Measurements from ENCODE around the gene ING2. TPM values are rescaled to one million over a fixed set of nuclear protein-coding genes. Genes with fewer than 3 reads are reported as not detected.
"Not testable (repeated sequence)": the region's sequence is repeated elsewhere in the genome, so short reads cannot be mapped to it uniquely, and the experiment has no call there.

Gene ING2
- total RNA-seq, 1 donor from 2014 or later, result 12.2 TPM

- Mint-ChIP-seq H3K27me3 (ENCODE audit: unreplicated experiment) (peaks cover 2% of the 10 kb centered on the region), H3K4me1 (ENCODE audit: unreplicated experiment) (peaks cover 8% of the 10 kb centered on the region), H3K9me3 (ENCODE audit: unreplicated experiment) (peaks cover 9% of the 10 kb centered on the region), H3K27ac (ENCODE audit: unreplicated experiment) (no peak overlapping the region), H3K4me3 (ENCODE audit: unreplicated experiment) (no peak overlapping the region), H3K36me3 (ENCODE audit: low read depth, unreplicated experiment) (peaks cover 8% of the 10 kb centered on the region)
- TF ChIP-seq CTCF (IDR thresholded peaks at IDR 0.05; ENCODE audit: unreplicated experiment), result peak; percentile 97
- DNase-seq (ENCODE audit: low spot score), result peak; percentile 88
These were observed 32.7 kb upstream of the ING2 start for GRCh38 chr4:183471946-183472708.

GRCh38 chr4:183478123-183478522, 26.7 kb upstream of the ING2 start:
- no peak for TF ChIP-seq CTCF (IDR thresholded peaks at IDR 0.05; ENCODE audit: unreplicated experiment)
- Mint-ChIP-seq H3K4me1 (ENCODE audit: unreplicated experiment) (peaks cover 2% of the 10 kb centered on the region), H3K27ac (ENCODE audit: unreplicated experiment) (no peak overlapping the region), H3K9me3 (ENCODE audit: unreplicated experiment) (no peaks in the 10 kb centered on the region), H3K4me3 (ENCODE audit: unreplicated experiment) (no peak overlapping the region), H3K27me3 (ENCODE audit: unreplicated experiment) (no peaks in the 10 kb centered on the region), H3K36me3 (ENCODE audit: low read depth, unreplicated experiment) (no peaks in the 10 kb centered on the region)
- DNase-seq (ENCODE audit: low spot score), result no peak

- Mint-ChIP-seq H3K36me3 (ENCODE audit: low read depth, unreplicated experiment) (no peaks in the 10 kb centered on the region), H3K27me3 (ENCODE audit: unreplicated experiment) (no peaks in the 10 kb centered on the region), H3K4me1 (ENCODE audit: unreplicated experiment) (peaks cover 2% of the 10 kb centered on the region), H3K4me3 (ENCODE audit: unreplicated experiment) (no peak overlapping the region), H3K27ac (ENCODE audit: unreplicated experiment) (no peak overlapping the region), H3K9me3 (ENCODE audit: unreplicated experiment) (no peaks in the 10 kb centered on the region)
- no peak for TF ChIP-seq CTCF (IDR thresholded peaks at IDR 0.05; ENCODE audit: unreplicated experiment)
- no peak for DNase-seq (ENCODE audit: low spot score)
These were observed 25.9 kb upstream of the ING2 start for GRCh38 chr4:183478926-183479325.

- not testable (repeated sequence) for H3K27me3 Mint-ChIP-seq (ENCODE audit: unreplicated experiment); H3K4me1 Mint-ChIP-seq (ENCODE audit: unreplicated experiment); H3K27ac Mint-ChIP-seq (ENCODE audit: unreplicated experiment); H3K36me3 Mint-ChIP-seq (ENCODE audit: low read depth, unreplicated experiment); H3K9me3 Mint-ChIP-seq (ENCODE audit: unreplicated experiment); DNase-seq (ENCODE audit: low spot score); H3K4me3 Mint-ChIP-seq (ENCODE audit: unreplicated experiment)
These were observed 22.3 kb upstream of the ING2 start for GRCh38 chr4:183482515-183483095.

GRCh38 chr4:183483997-183484396, 20.9 kb upstream of the ING2 start:
- Mint-ChIP-seq H3K4me3 (ENCODE audit: unreplicated experiment) (no peak overlapping the region), H3K27ac (ENCODE audit: unreplicated experiment) (no peak overlapping the region), H3K9me3 (ENCODE audit: unreplicated experiment) (no peaks in the 10 kb centered on the region), H3K4me1 (ENCODE audit: unreplicated experiment) (no peaks in the 10 kb centered on the region), H3K36me3 (ENCODE audit: low read depth, unreplicated experiment) (peaks cover 3% of the 10 kb centered on the region), H3K27me3 (ENCODE audit: unreplicated experiment) (no peaks in the 10 kb centered on the region)
- no peak for TF ChIP-seq CTCF (IDR thresholded peaks at IDR 0.05; ENCODE audit: unreplicated experiment)
- no peak for DNase-seq (ENCODE audit: low spot score)
